Astrocyte (in vitro differentiated cells and primary cell): ENCODE results near the gene UNC5C.

Experiments used
- EZH2 ChIP-seq: IDR thresholded peaks from 2 replicates; pipeline ENCODE4 v1.6.1; 2012; ENCODE audit warnings: mild to moderate bottlenecking, low read length, inconsistent platforms; ENCODE audit not compliant: insufficient read depth
- TF ChIP-seq, protein P1 (sequence below): IDR thresholded peaks from 2 replicates; pipeline ENCODE4 v1.5.1; 2011; ENCODE audit warnings: low read depth, mild to moderate bottlenecking, inconsistent platforms, low read length, moderate library complexity; ENCODE audit not compliant: insufficient read depth

- TF ChIP-seq EZH2 = no peak
- TF ChIP-seq, protein P1, sequence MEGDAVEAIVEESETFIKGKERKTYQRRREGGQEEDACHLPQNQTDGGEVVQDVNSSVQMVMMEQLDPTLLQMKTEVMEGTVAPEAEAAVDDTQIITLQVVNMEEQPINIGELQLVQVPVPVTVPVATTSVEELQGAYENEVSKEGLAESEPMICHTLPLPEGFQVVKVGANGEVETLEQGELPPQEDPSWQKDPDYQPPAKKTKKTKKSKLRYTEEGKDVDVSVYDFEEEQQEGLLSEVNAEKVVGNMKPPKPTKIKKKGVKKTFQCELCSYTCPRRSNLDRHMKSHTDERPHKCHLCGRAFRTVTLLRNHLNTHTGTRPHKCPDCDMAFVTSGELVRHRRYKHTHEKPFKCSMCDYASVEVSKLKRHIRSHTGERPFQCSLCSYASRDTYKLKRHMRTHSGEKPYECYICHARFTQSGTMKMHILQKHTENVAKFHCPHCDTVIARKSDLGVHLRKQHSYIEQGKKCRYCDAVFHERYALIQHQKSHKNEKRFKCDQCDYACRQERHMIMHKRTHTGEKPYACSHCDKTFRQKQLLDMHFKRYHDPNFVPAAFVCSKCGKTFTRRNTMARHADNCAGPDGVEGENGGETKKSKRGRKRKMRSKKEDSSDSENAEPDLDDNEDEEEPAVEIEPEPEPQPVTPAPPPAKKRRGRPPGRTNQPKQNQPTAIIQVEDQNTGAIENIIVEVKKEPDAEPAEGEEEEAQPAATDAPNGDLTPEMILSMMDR = no peak
These were observed 23.7 kb upstream of the UNC5C start for GRCh38 chr4:95572304-95572991.
